Hematopoietic multipotent progenitor cell treated with erythropoietin and hydrocortisone succinate and interleukin-3 and kit ligand, for 4 days (in vitro differentiated cells): ENCODE data around the gene FAM120A.

Experiments used
- DNase-seq: peaks from one replicate; pipeline ENCODE4 v3.0.0-alpha.2; 2015

The FAM120A gene

DNA sequence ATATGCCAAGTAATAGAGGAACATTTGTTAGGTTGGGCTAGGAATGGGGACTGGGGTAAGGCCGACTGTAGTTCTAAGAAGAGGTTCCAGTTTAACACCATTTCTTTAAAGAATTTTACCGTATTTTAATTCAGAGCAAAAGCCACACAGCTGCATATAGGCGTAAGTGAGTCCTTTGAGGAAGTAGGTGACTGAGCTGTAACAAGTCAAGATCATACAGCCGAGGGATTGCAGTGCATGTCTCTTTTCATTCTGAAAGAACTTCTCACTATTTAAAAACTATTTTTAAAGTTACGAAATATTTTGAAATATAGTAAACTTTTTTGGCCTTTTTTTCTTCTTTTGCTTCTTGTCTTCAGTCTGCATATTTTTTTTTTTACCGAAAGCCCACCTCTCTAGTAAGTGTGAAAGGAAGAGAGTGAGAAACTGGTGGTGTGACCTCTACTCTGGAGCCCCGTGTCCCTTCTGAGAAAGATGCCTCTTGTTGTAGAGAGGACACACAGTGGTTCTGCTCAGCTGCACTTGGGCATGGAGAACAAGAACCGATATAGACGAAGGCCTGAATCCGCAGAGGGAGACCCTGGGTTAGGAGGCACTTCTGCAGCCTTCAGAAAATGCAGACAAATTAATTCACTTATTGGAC, 60.8 kb downstream of the FAM120A start:
- DNase-seq = peak; percentile 75

DNA sequence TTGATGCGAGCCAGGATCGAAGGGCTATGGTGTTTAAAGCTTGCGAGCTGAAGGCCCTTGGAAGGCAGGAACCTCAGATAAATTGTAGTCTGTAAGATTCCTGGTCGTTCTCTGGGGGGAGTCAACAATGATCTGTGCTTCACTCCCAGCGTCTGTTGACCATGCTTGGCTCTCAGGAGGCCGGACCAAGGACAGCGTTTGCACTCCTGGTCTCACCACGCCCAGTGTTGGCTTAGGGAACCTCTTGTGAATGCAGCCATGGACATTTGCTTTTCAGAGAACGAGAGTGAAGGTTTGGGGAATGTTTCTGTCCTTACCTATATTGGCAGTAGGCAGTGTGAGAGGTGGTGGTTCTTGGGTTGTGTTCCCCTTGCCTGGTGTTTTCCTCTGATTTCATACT, 62.1 kb downstream of the FAM120A start:
- DNase-seq = no peak

GRCh38 chr9:93517331-93517730, 65.8 kb downstream of the FAM120A start:
- DNase-seq = no peak

GRCh38 chr9:93520523-93520922, 69.0 kb downstream of the FAM120A start:
- peak; percentile 56 for DNase-seq

DNA sequence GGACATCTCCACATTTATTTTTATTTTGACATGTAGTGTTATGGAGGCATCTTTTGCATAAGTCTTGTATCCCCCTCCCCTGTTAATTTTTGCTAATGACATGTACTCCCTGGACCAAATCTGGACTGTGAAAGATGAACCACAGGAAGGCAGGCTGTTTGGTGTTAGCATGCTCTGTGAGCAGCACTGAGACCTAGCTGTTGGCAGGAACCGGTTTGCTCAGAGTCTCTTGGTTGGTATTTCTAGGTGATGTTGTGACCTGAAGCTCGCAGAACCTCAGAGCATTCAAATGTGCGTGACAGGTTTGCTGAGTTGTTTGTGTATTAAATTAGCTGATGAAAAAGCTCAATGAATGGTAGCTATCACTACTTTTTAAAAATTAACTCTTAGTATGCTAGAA, 71.3 kb downstream of the FAM120A start:
- DNase-seq = no peak

DNA sequence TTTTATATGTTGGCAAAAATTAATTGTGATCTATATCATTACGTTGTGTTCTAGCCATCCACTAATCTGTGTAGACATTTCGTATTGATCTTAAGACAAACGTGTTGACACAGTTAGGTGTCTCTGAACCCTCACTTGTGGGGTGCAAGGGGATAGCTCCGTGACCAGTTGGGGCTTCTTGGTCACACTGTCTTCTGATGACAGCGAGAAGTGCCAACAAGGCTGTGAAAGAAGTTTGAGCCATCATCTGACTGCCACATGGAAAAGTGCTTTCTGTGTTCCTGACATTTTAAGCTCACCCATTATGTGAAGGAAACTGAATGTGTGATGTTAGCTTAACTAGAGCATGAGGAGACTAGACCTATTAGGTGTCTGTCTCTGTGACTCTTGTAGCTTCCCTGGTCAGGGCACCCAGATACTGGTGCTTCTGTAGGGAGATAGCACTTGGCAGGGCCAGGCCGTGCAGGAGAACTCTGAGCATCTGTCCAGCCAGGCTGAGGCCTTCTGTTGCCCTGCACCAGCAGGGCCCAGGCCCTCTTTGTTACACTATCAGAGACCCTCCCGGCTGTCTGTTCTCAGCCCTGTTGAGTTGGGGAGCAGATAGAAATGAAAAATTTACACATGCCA, 72.1 kb downstream of the FAM120A start:
- no peak for DNase-seq

DNA sequence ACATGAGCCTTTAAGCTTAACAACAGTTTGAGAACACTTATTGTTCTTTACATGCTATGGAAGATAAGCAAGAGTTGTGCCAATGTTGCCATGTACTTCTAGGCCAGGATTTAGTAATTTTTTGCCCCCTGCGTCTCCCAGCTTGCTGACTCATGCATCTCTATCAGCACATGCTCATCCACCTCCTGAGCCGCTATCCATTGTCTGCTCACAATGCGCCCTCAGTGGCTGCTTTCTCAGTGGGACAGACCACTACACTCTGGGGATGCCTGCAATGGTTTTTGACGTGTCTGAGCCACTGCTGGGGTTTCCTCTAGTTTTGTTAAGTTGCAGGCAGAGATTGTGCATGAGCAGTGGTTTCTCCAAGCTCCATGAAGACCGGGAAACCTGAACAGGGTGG, 74.0 kb downstream of the FAM120A start:
- peak; percentile 53 for DNase-seq

DNA sequence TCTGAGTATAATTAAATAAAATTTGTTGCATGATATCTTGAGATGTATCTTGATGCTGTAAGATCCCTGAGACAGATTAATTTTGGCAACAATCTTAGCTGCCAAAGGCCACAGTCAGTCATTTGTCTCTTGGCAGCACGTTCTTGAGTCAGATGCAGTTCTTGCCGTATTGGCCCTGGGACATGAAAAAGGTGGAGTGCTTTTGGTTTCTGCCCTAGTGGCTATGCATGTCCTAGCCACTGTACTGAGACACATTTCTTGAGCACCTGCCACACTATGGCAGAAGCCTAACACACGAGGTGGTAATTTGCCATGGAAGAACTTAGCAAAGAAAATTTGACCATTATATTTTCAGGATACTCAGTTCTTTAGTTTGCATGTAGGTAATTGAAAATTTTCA, 79.9 kb downstream of the FAM120A start:
- DNase-seq = peak; percentile 16

- DNase-seq = no peak
Observed at GRCh38 chr9:93532141-93532540, 80.7 kb downstream of the FAM120A start.

- DNase-seq = peak; percentile 8
Observed at GRCh38 chr9:93533863-93534262, 82.4 kb downstream of the FAM120A start.

DNA sequence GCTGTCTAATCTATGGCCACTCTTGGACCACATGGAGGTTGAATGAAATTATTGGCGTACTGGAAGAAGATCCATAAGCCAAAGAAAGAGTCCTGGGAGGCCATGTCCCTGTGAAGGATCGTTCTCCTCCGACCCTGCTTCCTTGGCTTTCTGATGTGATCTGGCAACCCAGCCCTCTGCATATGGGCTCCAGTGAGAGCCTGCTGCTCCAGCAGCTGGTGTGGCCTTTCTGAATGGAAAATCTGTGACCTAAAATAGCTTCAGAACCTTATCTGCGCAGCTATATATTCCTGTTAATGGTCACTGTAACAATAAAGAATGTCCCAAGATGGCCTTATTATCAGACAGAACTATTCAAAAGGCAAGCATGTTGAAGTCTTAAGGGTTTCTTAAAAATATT, 84.7 kb downstream of the FAM120A start:
- no peak for DNase-seq

GRCh38 chr9:93536874-93537273, 85.4 kb downstream of the FAM120A start:
- peak; percentile 7 for DNase-seq

DNA sequence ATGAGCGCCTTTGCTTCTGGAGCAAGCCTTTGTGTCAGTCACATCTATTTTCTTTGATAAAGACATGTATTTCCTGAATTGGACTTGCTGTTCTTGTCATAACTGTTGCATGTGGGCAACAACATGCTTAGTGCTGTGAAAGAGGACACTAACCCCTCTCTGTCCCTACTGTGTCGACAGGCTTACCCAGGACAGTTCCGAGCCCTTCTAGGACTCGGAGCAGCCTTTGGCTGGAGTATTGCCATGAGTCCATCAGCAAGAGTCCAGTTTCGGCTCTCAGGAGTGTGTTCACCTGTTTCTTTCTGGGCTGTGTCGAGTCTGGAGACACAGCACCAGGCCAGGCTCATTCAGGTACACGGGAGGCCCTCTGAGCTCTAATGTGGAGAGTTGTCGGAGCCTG, 88.8 kb downstream of the FAM120A start:
- no peak for DNase-seq

- DNase-seq = no peak
Observed at GRCh38 chr9:93541005-93541404, 89.5 kb downstream of the FAM120A start.

DNA sequence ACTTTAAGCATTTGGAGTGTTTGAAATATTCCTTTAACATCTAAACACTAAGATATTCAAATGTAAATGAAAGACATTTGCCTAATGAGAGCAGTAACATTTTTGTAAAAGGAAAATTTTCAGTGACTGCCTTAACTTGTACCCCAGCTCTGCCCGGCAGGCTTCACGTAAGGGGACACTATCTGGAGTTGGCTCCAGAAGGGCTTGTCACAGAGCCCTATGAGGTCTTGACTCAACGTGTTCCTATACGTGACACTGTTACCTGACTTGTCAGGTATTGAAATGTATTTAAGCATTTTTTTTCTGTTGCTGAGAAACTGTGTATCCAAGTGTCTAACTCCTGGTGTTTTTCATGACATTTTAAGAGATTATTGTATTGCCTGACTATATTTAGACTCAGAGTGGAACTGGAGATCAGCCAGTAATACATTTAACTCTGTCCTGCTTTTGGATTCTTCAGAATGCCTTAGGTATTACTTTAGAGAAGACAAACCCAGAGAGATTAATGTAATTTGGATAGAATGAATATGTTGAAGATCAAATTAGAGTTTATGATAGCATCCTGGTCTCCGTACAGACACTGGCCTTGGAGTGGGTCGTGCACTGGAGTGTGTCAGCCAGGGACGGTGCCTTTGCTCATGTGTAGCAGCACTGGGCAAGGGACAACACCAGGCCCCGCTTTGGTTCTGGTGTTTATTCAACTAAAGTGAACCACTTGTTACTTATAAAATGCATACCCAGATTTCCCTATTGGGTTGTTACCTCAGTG, 90.3 kb downstream of the FAM120A start:
- no peak for DNase-seq

DNA sequence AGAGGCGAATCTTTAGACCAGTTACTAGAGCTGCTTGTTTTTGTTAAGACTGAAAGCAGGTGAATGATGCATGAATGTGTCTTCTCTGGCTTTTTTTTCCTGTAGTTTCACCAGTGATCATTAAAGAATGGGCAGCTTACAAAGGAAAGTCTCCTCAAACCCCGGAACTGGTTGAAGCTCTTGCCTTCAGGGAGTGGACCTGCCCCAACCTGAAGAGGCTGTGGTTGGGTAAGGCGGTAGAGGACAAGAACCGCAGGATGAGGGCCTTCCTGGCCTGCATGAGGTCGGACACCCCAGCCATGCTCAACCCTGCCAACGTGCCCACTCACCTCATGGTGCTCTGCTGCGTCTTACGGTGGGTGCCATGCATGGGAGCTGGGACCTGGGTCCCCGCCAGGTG, 91.6 kb downstream of the FAM120A start:
- DNase-seq = no peak

GRCh38 chr9:93546356-93546755, 94.9 kb downstream of the FAM120A start:
- DNase-seq = no peak

DNA sequence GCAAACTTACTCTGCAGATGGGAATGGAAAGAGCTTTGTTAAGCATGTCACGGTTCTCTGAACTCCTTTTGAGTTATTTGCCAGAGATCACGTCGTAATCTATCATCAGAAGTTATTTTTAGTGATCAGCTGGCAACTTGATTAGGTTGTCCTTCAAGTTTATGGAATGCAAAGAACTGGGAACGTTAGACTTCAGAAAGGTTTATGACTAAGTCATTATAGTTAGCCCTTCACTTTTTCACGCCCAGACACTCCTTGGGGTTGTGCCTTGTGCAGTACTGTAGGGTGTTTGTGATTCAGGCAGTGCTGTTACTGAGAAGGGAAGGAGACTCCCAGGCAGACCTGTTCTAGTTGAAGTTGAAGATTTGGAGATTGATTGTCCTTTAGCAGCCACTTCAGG, 98.1 kb downstream of the FAM120A start:
- DNase-seq = no peak

- DNase-seq = no peak
Observed at GRCh38 chr9:93552923-93553322, 101.4 kb downstream of the FAM120A start.

DNA sequence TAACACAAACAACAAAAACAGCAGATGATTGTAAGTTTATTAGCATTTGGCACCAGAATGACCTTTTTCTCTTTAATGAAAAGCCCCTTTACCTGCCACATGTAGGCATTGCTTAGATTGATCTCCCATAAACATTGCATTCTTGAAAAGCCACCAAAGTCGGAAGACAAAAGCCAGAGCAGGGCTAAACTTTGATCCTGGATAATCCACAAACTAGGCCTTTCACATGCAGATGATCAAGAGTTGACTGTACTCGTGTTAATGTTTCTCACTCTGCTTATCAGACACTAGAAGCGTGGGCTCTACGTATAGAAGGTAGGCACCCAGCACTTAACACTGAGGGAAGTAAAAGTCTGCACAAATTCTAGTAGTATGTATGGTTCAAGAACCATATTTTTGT, 103.9 kb downstream of the FAM120A start:
- no peak for DNase-seq

DNA sequence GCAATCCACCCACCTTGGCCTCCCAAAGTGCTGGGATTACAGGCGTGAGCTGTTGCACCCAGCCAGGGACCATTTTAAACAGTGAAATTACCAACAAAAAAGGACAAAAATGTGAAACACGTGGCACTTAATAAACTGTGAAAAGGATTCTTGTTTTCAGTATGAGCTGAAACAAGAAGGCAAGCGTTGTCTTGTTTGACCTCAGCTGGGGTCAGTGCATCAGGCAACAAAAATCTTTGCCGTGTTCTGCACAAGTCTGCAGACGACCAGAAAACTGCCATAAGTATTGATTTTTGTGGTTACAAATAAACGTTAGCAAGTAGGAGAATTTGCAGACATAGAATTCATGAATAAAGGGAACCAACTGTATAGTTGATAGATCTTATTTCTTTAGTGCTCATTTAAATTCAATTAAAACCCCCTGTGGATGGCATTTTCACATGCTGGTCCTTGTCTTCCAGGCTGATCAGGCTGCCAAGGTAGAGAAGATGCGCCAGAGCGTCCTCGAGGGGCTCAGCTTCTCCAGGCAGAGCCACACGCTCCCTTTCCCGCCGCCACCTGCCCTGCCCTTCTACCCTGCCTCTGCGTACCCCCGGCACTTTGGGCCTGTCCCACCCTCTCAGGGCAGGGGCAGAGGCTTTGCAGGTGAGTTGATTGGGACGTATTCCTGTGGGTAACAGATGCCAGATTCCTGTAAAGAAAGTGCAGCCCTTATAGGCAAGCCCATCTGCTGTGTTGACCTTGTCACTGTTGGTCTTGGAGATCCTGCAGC, 106.1 kb downstream of the FAM120A start:
- DNase-seq = no peak

DNA sequence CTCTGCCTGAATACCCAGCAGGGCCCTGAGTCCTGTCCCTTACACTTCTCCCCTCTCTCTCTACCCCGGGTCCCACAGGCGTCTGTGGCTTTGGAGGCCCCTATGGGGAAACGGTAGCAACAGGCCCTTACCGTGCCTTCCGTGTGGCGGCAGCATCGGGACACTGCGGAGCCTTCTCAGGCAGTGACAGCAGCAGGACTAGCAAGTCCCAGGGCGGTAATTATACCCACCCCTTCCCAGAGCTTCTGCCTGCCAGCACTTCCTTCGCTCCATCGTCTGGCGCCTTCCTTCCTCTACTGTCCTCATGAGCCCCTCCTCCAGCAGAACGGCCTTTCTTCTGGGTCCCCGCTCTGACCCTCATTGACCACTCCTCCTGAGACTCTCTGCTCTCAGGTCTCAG, 107.0 kb downstream of the FAM120A start:
- DNase-seq = no peak

DNA sequence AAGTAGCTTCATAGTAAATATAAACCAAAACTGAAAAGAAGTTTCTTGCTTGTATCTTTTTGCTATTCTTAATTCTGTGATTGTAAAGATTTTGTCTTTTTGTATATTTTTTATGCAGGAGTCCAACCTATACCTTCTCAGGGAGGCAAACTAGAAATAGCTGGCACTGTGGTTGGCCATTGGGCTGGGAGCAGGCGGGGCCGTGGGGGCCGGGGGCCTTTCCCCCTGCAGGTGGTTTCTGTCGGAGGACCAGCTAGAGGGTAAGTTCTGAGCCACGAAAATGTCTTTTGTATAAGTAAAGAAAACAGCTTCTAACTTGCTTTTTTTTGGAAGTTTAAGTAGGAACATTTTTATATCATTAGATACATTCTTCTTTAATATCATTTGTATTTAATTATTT, 109.5 kb downstream of the FAM120A start:
- no peak for DNase-seq

GRCh38 chr9:93562157-93562556, 110.7 kb downstream of the FAM120A start:
- DNase-seq = no peak
